DMS 273 (cell line): ENCODE measurements around the gene GFER.
"Not testable (repeated sequence)": the region's sequence is repeated elsewhere in the genome, so short reads cannot be mapped to it uniquely, and the experiment has no call there.

ENCODE experiments used
- DNase-seq: peaks from one replicate; lab custom pipeline; 2025; ENCODE audit not compliant: unreplicated experiment; lab: John Stamatoyannopoulos, UW

GFER gene

DNA sequence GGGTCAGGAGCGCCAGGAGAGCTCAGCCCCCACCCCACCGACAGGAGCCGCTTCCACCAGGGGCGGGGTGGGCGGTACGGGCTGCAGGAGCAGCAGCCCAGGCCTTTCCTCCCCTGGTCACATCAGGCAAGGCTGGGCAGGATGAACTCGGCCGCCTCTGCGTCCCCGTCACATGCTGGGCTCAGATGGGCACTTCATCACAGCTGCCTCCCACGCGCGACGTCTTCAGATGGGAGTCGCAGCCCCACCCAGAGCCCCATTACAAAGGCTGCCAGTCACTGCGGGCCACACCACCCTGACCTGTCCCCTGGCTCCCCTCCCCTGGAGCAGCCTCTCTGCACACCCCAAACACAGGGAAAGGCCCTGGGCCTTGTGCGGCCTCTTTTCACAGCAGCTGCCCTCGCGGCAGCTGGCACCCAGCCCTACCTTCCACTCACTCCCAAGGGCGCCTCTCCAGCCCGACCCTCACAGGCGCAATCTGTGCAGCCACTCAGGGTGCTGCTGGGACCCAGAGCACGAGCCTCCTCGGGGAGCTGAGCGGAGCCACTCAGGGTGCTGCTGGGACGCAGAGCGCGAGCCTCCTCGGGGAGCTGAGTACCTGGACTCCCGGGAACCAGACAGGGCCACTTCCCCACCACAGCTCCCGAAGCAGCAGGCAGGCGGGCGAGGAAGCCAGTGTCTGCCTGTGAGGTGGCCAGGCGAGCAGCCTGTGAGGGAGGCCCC is 21.0 kb downstream of the GFER start:
- DNase-seq: peak; percentile 83

DNA sequence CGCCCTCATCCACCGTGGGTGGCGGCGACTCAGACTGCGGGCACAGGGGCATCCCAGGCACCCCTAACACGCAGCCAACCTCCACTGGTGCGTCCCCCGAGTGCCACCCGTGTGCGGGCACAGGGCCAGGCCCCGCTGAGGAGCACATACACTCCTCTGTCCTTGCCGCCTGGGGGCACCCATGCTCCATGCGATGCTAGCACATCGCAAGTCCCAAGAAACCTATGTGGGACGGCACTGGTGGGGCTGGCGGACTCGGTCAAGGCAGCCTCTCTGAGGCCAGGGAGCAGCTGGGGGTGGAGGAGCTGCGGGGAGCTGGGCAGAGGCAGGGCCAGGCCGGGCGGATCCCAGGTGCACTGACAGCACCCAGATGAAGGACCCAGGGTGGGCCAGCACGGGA is 21.7 kb downstream of the GFER start:
- DNase-seq: peak; percentile 87

DNA sequence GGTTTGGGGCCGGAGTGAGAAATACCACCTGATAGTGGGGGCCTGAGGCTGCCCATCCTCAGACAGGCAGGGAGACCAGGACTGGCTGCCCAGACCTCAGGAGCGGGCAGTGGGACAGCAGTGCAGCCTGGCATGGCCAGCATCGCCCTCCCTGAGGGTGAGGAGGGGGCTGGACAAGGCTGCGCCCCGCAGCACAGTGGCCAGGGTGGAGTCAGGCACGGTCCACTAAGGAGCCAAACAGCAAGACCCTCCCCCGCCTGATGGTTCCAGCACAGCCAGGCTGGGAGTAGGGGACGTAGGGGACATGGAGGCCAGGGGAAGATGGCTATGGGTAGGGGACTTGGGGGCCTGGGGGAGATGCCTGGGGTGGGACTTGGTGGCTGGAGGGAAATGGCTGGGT is 22.3 kb downstream of the GFER start:
- no peak for DNase-seq

DNA sequence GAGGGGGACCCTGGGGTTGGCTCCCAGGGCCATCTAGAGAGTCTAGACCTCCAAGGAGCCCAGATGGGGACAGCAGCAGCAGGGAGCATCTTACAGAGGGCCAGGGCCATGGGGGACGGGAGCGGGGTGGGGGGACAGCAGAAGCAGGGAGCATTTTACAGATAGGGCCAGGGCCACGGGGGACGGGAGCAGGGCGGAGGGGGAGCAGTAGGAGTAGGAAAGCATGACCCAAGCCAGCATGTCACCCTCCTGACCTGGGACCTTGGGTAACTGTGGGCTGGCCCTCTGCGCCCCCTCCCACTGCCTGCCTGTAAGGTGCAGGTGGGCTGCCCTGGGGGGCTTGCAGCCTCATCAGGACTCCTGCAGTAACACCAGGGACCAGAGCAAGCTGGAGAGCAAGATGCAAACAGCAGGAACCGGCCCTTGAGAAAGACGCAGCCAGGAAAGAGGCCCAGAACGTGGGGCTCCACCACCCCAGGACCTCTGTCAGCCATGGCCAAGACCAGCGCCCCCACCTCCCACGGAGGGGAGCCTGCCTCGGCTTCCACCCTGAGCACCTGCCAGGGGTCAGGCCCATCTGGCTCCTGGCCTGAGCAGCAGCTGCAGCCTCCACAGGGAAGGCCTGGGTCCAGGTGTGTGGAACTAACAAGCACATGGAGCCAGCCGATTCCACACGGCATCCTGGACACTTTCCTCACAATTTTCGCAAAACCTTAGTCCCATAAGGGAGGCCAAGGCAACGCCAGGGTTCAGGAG is 23.3 kb downstream of the GFER start:
- DNase-seq: peak; percentile 57

DNA sequence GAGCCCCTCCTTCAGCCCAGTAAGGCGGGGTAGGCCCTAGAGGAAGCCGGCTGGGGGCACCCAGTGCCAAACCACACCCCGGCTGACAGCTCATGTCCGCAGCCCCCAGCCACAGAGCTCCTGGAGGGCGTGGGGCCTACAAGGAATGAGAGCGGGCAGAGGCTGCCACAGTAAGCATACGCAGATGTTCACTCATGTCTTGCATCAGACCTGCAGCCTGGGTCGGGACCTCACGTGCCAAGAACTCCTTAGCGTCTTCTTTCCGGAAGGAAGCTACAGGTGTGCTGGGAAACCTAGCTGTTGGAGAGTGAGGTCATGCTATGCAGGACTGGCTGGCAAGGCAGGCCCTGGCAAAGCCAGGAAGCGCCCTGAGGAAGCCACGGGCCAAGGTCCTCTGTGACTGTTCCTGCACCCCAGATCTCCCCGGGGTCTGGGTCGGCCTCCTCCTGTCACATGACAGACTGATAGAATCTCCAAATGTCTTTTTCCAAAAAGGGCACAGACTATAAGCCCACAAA is 24.1 kb downstream of the GFER start:
- DNase-seq: peak; percentile 78

DNA sequence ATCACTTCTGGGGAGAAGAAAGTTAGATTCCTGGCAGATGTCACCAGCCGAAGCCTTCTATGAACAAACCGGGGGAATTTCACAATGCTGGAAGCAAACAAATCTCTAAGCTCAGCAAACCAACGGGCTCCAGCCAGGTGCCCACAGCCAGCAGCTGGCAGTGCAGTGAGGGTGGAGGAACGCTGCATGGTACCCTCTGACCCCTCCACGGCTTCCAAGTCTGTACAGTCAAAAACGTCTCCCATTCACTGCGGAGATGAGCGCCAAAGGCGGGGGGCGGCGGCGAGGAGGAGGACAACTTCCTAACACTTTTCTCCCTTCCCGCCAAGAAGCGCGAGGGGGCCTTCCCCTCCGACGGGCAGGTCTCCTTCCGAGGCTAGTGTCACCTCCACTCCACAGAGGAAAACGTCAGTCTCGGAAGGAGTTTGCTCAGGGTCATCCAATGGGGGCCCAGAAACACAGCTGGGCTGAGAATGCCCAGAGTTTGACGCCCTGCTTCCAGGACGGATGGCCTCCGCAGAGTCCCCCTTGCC is 24.7 kb downstream of the GFER start:
- peak; percentile 79 for DNase-seq

DNA sequence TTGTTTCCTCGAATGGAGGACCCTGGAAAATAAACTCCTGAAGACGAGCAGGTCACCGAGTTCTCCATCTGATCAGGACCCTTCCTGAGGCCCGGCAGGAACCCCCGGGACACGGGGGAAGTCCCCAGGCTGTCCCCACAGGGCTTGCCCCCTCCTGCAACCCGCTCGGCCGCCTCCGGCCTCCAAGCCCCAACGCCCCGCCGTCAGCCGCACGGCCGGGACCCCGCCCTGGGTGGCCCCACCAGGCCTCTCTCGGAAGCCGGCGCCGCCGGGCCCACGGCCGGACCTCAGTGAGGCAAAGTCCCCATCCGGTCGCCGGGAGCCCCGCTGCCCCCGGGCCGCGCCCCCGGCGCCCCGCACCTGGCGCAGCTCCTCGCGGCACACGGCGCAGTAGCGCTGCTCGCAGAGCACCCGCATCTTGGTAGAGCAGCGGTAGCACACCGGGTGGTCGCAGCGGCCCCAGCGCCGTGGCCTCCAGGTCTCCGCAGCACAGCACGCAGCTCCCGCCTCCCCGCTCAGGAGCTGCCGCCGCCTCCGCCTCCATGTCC is 25.2 kb downstream of the GFER start:
- peak; percentile 65 for DNase-seq

DNA sequence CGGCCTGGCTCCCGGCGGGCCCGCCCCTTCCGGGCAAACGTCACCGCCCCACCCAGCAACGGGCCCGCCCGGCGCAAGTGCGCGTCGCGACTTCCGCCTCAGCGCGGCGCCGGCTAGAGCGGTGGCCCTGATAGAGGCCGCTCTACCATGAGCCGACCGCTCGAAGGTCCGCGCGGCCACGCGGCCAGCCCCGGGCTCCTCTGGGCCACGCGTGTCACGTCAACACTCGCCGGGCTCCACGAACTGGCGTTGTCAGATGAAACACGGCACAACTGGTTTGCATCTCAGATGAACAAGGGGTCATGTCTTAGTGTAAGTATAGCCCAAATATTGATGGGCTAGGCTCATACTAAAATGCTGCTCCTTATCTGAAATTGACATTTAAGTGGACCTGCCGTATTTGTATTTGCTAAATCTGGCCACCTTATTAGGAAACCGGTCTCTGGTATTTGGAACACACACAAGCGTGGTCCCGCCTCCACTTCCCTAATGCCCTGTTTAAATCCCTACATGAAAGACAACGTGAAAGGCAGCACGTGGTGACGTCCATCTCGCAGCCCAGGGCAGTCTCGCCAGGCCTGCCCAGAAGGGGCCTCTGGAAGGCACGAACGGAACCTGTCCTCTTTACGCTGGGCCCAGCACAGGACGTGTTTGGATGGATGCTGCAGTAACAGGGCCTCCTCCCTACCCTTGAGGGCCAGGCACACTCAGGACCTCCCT is 26.0 kb downstream of the GFER start, which contains the start of gene ZNF598:
ZNF598 (minus strand) TSS at position 31 of the 720 bp plus-strand sequence.
- peak; percentile 96 for DNase-seq

DNA sequence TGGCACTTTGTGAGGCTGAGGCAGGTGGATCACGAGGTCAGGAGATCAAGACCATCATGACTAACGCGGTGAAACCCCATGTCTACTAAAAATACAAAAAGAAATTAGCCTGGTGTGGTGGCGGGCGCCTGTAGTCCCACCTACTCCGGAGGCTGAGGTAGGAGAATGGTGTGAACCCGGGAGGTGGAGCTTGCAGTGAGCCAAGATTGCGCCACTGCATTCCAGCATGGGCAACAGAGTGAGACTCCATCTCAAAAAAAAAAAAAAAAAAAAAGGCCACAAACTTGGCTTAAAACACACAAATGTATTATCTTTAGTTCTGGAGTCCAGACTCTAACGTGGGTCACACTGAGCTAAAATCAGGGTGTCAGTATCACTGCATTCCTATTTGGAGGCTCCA is 27.7 kb downstream of the GFER start:
- DNase-seq: not testable (repeated sequence)

DNA sequence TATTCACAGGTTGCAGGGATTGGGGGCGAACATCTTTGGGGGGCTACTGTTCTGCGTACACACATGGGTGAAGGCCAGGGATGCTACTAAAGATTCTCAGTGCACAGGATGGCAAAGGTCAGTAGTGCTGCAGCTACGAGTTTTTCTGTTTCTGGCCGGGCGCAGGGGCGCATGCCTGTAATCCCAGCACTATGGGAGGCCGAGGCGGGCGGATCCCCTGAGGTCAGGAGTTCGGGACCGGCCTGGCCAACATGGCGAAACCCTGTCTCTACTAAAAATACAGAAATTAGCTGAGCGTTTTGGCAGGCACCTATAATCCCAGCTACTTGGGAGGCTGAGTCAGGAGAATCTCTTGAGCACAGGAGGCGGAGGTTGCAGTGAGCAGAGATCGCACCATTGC is 29.5 kb downstream of the GFER start:
- no peak for DNase-seq

DNA sequence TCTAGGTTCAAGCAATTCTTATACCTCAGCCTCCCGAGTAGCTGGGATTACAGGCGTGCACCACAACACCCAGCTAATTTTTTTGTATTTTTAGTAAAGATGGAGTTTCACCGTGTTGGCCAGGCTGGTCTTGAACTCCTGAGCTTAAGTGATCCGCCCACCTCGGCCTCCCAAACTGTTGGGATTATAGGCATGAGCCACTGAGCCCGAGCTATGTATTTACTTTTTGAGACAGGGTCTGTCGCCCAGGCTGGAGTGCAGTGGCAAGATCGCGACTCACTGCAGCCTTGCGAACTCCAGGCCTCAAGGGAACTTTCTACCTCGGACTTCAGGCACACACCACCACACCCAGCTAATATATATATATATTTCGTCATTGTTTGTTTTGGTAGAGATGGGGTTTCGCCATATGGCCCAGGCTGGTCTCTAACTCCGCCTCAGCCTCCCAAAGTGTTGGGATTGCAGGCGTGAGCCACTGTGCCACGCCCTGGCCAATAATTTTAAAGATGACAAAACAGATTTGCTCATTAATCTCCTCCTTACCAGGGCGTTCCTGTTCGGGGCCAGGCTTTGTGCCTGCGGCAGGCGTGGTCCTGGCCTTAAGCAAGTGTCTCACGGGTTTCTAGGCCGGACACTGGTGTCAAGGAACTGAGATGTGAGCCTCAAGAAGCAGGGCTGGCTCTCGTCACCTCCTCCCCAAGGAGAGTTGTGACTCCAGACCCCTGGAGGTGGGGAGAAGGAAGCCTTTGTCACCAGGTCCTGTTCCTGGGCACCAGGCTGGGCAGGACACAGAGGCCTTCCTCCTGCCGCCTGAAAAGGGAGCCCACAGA is 31.3 kb downstream of the GFER start:
- DNase-seq: peak; percentile 90

DNA sequence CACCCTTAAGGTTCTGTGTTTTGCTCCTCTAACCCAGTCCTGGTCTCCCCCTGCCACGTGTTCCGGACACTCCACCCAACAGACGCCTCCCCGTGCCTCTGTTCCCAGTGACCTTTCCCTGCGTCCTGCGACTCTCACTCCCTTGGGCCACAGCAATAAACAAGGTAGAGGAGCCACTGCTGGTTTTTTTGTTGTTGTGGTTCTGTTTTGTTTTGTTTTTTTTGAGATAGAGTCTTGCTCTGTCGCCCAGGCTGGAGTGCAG is 31.9 kb downstream of the GFER start:
- DNase-seq: no peak

DNA sequence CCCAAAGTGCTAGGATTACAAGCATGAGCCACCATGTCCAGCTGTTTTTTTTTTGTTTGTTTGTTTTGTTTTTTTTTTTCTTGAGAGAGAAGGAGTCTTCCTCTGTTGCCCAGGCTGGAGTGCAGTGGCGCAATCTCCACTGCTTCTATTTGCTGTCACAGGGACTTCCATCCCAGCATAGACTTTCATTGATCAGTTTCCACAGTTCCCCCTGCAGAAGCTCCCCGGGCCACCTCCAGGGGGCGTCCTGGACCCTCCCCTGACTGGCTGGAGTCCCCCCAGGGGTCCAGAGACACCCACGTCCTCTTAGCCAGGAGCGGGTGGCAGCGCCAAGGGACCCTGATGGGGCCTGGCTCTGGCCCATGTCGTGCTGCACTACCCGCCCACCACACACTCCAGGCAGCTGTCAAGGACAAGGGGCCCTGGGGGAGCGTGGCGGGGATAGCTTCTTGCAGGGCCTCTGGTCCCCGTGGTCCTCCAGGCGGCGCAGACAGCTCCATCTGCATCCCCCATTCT is 32.5 kb downstream of the GFER start:
- DNase-seq: peak; percentile 47

DNA sequence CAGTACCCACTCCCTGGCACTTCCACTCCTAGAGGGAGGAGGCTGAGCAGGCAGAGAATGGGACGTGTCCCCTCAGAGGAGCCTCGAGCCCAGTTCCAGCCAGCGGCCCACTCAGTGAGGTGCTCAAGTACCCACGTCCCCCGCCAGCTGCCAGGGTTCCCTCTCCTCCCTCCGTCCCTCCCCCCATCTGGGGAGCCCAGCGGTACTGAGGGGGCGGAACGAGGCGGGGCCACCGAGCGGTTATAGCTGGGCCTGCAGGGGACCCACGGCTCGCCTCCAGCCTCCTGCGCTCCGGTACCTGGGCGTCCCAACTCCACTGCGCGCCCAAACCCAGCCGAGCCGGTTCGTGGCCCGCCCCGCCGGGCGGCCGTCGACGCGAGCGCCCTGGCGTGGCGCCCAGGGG is 35.5 kb downstream of the GFER start, which contains the start of gene NPW:
NPW (plus strand) TSS at position 268 of the 403 bp plus-strand sequence.
- DNase-seq: peak; percentile 91

DNA sequence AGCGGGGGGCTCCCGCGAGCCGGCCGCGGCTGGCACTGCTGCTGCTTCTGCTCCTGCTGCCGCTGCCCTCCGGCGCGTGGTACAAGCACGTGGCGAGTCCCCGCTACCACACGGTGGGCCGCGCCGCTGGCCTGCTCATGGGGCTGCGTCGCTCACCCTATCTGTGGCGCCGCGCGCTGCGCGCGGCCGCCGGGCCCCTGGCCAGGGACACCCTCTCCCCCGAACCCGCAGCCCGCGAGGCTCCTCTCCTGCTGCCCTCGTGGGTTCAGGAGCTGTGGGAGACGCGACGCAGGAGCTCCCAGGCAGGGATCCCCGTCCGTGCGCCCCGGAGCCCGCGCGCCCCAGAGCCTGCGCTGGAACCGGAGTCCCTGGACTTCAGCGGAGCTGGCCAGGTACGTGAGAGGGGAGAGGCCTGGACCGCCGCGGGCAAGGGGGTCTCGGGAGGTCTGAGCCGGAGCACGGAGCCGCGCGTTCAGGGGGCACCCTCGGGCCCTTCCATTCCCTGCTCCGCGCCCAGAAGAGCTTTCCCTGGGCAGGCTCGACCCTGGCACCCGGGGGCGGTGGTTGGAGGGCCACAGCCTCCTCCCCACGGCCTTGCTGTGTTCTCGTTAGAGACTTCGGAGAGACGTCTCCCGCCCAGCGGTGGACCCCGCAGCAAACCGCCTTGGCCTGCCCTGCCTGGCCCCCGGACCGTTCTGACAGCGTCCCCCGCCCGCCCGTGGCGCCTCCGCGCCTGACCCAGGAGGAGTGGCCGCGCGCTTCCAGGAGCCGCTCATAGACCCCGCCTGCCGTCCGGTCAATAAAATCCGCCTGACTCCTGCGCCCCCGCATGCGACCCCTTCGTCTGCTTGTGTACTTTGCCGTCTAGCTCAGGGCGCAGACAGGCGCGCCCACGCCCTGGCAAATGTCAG is 36.2 kb downstream of the GFER start:
- peak; percentile 91 for DNase-seq

DNA sequence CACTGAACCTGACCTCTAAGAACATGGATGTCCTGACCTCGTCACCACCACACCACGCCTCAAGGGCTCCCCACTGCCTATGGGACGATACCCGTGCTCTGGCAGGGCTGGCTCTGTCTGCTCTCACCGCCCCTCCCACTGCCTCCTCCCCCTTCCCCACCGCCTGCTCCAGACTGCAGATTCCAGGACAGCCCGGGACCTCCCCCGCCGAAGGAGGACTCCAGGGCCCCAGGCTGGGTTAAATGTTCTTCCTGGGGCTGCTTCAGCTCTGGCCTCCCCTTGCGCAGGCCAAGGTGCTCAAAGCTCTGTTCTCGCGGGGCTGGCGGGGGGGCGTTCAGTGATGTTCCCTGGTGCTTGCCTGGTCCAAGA is 38.7 kb downstream of the GFER start:
- DNase-seq: peak; percentile 81

DNA sequence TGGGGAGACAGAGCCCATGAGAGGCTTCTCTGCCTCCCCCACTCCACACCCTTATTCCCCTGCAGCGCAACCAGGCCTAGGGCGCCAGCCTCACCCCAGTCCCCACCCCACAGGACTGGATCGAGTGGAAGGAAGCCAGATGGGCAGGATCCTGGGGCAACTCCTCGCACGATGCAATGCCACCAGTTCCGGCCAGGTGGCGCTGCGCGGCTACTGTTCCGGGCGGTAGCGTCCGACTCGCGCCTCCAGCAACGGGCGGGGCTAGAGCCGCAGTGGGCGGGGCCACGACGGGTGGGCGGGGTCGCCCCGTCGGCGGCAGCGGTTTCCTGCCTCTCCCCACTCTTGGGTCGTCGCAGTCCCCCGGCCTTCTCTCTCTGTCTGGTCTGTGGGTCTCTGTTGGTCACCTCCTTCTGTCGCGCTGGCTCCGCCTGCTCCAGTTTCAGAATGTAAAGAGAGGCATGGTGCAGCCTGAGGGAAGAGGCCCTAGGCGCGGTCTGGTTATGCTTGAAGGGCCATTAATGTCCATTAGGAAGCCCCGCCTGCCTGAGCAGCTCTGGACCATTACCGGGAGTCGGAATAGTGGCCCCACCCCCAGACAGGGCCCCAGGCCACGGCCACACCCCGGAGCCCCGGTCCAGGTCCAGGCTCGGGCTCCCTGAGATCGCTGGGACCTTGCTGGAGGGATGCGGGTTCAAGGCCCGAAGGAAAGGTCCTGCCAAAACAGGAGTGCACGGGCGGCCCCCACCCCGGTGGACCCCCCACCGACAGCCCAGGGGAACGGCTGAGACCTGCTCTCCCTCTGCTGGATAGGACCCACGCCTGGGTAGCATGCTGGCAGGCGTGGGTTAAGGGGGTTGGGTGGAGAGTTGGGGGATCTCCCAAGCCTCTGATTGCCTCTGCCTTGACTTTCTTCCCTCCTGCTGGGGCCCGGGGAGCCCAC is 39.4 kb downstream of the GFER start:
- peak; percentile 97 for DNase-seq

DNA sequence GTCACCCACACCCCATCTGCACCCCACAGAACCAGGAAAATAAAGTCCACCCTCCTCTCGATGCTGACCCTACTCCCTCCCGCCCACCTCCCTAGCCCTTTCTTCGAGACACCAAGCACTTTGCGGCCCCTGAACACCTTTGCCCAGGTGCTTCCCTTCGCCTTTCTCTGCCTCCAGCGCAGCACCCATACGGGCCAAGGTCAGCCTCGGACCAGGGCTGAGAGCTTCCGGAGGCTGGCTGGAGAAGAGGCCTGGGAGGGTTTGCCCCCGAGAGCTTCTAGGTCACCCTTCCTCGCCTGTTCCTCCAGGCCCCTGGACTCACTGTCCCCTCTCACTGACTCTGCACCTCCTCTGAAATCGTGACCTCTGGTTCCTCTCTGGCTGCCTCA is 40.0 kb downstream of the GFER start:
- no peak for DNase-seq
